ENCODE data around the gene FAH. TPM values are rescaled to one million over a fixed set of nuclear protein-coding genes. Genes with fewer than 3 reads are reported as not detected.

FAH gene
- 32.6 and 51.8 TPM in 2 replicates for total RNA-seq

DNA sequence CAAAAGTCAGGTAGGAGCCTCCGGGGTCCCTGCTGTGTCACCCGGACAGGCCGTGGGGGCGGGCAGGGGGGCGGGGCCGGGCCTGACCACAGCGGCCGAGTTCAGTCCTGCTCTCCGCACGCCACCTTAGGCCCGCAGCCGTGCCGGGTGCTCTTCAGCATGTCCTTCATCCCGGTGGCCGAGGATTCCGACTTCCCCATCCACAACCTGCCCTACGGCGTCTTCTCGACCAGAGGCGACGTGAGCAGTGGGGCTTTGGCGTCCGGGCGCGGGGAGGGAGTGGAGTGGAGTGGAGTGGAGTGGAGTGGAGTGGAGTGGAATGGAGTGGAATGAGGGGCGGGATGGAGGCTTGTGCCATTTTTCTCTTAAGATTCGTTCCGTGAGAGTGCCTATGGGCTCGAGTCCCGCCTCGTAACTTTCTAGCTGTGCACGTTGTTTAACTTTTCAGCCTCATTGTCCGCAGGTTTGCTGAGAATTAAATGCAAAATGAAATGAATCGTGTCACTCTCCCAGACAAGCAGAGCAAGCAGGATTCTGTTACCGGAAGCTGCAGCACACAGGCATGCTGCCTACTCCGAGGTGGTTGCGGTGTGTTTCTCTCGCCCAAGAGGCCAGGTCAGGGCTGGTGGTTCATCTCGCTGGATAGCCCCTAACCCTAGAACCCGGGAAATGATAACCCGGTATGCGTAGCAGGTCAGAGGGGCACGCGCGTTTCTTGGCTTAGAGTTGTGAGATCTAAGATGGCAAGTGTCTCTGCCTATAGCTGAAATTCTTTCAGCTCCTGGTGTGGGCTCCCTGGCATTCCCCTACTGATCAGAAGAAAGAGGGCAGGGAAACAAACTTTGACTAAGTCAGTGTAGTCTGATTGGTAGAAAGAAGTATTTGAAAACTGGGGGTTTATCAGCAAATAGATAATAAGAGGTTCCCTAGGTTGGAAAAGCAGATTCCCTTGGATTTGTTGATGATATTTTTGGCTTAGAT lies at the start of gene FAH:
Gene FAH (plus strand): TSS at position 104 of the 981 bp plus-strand sequence. CDS start 56 bp downstream, at position 160.

Other genes with a start within 250 kb of the FAH start
- gene BCL2A1, start 181.8 kb upstream of the FAH start, total RNA-seq, result 0.33 and 1.1 TPM in 2 replicates
- 103 and 122 TPM in 2 replicates for gene ZFAND6, start 93.3 kb upstream of the FAH start, total RNA-seq
- not detected in 2 replicates for gene CTXND1, start 99.2 kb downstream of the FAH start, total RNA-seq

Measured in smooth muscle cell of the pulmonary artery (primary cell).